Right lobe of liver (tissue), 6 donors: ENCODE data around the gene NLRP5. TPM values are rescaled to one million over a fixed set of nuclear protein-coding genes. Genes with fewer than 3 reads are reported as not detected.

Experiments used
- ATAC-seq, 4 donors: fragments of 200-7000 bp; cut with Tn5 transposase; one replicate each; pipeline ENCODE4 v1.9.1; 2020; ENCODE audit warnings: mild to moderate bottlenecking in 4 of 4, moderate library complexity in 4 of 4
- DNase-seq, 3 donors: peaks; one replicate each; pipeline ENCODE4 v3.0.0-alpha.2; 2020
- H3K27ac ChIP-seq, 3 donors: fragments of 200-600 bp; one replicate each; pipeline ENCODE4 v1.8.0; 2022
- H3K27me3 ChIP-seq, 2 donors: fragments of 200-600 bp; one replicate each; pipeline ENCODE4 v1.8.0; 2022
- H3K36me3 ChIP-seq, 4 donors: fragments of 200-600 bp; sonication (generic) in 1 of 4; one replicate each; pipeline versions ENCODE4 v1.5.1 to v1.8.0; 2017 to 2022; ENCODE audit warnings: control low read depth in 1 of 4
- H3K4me1 ChIP-seq, 4 donors: fragments of 200-600 bp; sonication (generic) in 1 of 4; one replicate each; pipeline versions ENCODE4 v1.5.1 to v1.8.0; 2017 to 2022; ENCODE audit warnings: control low read depth in 1 of 4
- H3K4me3 ChIP-seq, 3 donors: fragments of 200-600 bp; one replicate each; pipeline ENCODE4 v1.8.0; 2022
- H3K9me3 ChIP-seq, 4 donors: fragments of 200-600 bp; sonication (generic) in 1 of 4; one replicate each; pipeline versions ENCODE4 v1.5.1 to v1.8.0; 2017 to 2022; ENCODE audit warnings: control low read depth in 1 of 4
- POLR2A ChIP-seq: fragments of 450-650 bp; IDR thresholded peaks from one replicate; pipeline ENCODE4 v1.6.1; 2017; ENCODE audit warnings: antibody characterized with exemption, mild to moderate bottlenecking
- WGBS: methylation state at CpG from one replicate; pipeline ENCODE4 v1.1.6; 2018; ENCODE audit warnings: low coverage, low lambda C conversion rate; ENCODE audit not compliant: insufficient coverage; ENCODE audit errors: missing lambda C conversion rate; 5-methylcytosine and 5-hydroxymethylcytosine counted together
- intact Hi-C, 2 donors: fragments of 100-400 bp; cut with DNase I; formaldehyde crosslinking; loops; one replicate each; pipeline versions ENCODE4 v1.11.2 to v1.14.1; 2022
- total RNA-seq, 6 experiments: library from RNA; depleted of rRNA in 2 of 6; stranded (reverse); fragments of >200 nt in 2 of 6; fragmentation: NEBNext Ultra II Directional in 3 of 6; extraction: Animal tissue kit (Norgen Biotek cat#: 25700) in 3 of 6; gene quantifications; one replicate each; pipeline versions ENCODE4 v1.1.0 to v1.2.4, GENCODE V29; 2016 to 2023
- TF ChIP-seq, protein P1 (sequence below), 4 donors: fragments of 200-600 bp in 3 of 4; fragments of 450-650 bp in 1 of 4; IDR thresholded peaks; one replicate each; pipeline versions ENCODE4 v1.5.1 to v1.8.0; 2016 to 2022; ENCODE audit warnings: antibody characterized with exemption in 4 of 4, mild to moderate bottlenecking in 2 of 4
- donor health status: DM: no; HTN: yes; CAD: no.
- donor health status: DM: no; HTN: no; CAD: no.
- donor health status: DM: no; HTN: no; CAD: no.
- donor health status: DM: no; HTN: yes; CAD: no.
- donor health status: DM: no; HTN: yes; CAD: no.

Gene NLRP5
- total RNA-seq, 6 experiments from 2014 or later, result not detected

DNA sequence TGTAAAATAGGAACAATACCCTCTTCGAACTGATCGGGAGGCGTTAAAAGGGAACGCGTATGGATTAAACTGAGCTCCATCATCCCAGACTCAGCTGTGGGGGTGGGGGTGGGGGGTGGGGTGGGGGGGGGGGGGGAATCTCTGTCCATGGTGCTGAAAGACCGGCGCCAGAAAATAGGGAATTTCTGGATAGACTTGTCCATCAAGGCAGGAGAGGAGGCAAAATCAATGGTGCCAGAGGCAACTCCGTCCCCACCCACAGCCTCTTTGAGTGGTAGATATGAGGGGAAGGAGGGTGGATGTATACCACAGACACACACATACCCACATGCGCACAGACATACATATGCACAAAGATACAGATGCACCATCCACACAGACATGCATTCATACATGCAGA, 97.1 kb downstream of the NLRP5 start:
- no peaks in the 10 kb centered on the region for H3K9me3 ChIP-seq
- DNase-seq, result no peak
- intact Hi-C loops, result loop anchor here in 1 of 2 donors (10.0 kb wide), 1 partner anchor 241 kb away; no protein-coding TSS in a partner anchor
- peaks cover 0 to 9% (median 0%) of the 10 kb centered on the region in 4 donors for H3K4me1 ChIP-seq
- no peak for ATAC-seq
- peaks cover 0 to 3% (median 0%) of the 10 kb centered on the region in 4 donors for H3K36me3 ChIP-seq
- H3K27ac ChIP-seq, result no peak overlapping the region
- WGBS, result 37% methylated on average over 9 of the region's 9 CpGs
- H3K27me3 ChIP-seq, result no peaks in the 10 kb centered on the region
- H3K4me3 ChIP-seq, result no peak overlapping the region
- TF ChIP-seq, protein P1, sequence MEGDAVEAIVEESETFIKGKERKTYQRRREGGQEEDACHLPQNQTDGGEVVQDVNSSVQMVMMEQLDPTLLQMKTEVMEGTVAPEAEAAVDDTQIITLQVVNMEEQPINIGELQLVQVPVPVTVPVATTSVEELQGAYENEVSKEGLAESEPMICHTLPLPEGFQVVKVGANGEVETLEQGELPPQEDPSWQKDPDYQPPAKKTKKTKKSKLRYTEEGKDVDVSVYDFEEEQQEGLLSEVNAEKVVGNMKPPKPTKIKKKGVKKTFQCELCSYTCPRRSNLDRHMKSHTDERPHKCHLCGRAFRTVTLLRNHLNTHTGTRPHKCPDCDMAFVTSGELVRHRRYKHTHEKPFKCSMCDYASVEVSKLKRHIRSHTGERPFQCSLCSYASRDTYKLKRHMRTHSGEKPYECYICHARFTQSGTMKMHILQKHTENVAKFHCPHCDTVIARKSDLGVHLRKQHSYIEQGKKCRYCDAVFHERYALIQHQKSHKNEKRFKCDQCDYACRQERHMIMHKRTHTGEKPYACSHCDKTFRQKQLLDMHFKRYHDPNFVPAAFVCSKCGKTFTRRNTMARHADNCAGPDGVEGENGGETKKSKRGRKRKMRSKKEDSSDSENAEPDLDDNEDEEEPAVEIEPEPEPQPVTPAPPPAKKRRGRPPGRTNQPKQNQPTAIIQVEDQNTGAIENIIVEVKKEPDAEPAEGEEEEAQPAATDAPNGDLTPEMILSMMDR (IDR thresholded peaks at IDR 0.05), result no peak
- no peak for TF ChIP-seq POLR2A

DNA sequence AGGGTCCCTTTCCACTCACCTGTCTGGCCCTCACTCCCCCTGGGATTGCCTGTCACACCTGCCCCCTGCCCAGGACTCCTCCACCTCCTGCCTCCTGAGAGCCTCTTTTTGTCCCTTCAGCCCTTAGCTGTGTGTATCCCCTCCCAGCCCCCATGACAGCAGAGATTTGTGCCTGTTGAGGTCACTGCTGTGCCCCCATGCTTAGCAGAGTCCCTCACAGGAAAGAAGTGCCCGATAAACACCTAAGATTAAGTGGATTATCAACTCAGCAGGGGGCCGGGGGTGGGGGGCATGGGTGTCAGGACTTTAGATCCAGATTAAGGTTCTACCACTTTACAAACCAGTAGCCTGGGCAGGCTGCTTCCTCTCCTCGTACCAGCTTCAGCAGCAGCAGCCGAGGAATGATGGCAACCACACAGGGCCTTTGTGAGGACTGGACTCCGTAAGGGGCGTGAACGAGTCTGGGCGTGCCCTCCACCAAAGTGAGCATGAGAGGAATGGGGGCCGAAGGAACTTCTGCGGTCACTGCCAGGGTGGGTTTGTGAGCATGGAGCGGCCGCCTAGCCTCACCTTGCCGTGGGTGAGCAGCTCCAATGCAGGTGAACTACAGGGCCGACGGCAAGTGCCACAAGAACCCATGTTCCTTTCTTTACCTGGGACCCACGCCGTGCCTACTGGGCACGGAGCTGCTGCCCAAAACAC, 98.4 kb downstream of the NLRP5 start:
- no peak overlapping the region for H3K4me3 ChIP-seq
- TF ChIP-seq, protein P1 (IDR thresholded peaks at IDR 0.05), result no peak
- no peak for TF ChIP-seq POLR2A
- peaks cover 0 to 10% (median 0%) of the 10 kb centered on the region in 4 donors for H3K36me3 ChIP-seq
- no peak for ATAC-seq
- peaks cover 0 to 9% (median 0%) of the 10 kb centered on the region in 4 donors for H3K4me1 ChIP-seq
- 82% methylated on average over 5 of the region's 18 CpGs for WGBS
- intact Hi-C loops, result loop anchor here in 1 of 2 donors (10.0 kb wide), 1 partner anchor 240 kb away; no protein-coding TSS in a partner anchor
- no peaks in the 10 kb centered on the region for H3K9me3 ChIP-seq
- H3K27me3 ChIP-seq, result no peaks in the 10 kb centered on the region
- H3K27ac ChIP-seq, result no peak overlapping the region
- no peak for DNase-seq

DNA sequence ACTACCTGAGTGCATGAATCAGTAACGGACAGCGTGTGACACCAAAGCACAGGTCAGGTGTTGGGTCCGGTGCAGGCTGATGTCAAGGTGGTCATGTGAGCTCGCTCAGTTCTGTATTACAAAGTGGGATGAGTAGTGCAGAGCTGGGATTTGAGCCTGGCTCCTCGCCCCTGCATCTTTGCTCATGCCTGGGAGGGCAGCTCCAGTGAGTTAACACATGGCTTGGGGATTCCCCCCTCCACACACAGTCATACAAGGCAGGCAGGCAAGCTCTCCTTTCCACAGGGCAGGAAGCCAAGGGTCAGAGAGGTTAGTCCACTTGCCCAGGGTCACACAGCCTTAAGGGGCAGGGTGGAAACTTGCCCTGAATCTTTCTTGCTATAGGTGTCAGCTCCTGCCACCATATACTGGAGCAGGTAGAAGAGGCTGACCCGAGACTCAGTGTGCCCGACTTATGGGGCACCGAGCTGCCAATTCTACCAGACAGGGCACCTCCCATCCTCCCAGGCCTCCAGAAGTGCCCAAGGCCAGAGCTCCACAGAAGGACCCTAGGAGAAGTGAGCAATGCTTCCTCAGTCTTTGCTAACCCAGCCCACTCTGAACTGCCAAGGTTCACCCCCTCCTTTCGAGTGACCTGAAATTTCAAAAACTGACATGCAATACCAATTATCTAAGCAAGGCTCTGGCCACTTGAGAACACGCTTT, 99.1 kb downstream of the NLRP5 start:
- Histone ChIP-seq H3K4me3 (no peak overlapping the region), H3K27me3 (no peaks in the 10 kb centered on the region), H3K36me3 (peaks cover 0 to 15% (median 3%) of the 10 kb centered on the region in 4 donors), H3K27ac (no peak overlapping the region), H3K4me1 (peaks cover 0 to 7% (median 0%) of the 10 kb centered on the region in 4 donors), H3K9me3 (no peaks in the 10 kb centered on the region)
- peak in 3 of 4 donors; percentile 20 to 36 (median 28) for ATAC-seq
- intact Hi-C loops, result loop anchor here in 1 of 2 donors (10.0 kb wide), 1 partner anchor 239 kb away; no protein-coding TSS in a partner anchor
- TF ChIP-seq POLR2A, result no peak
- TF ChIP-seq, protein P1 (IDR thresholded peaks at IDR 0.05), result no peak
- DNase-seq, result peak in 1 of 3 donors; percentile 25
- WGBS, result 93% methylated on average over 2 of the region's 10 CpGs

- ATAC-seq (peak in 2 of 4 donors; percentile 6 to 10), DNase-seq (peak in 1 of 3 donors; percentile 25)
- no peak for TF ChIP-seq POLR2A
- TF ChIP-seq, protein P1 (IDR thresholded peaks at IDR 0.05), result no peak
- Histone ChIP-seq H3K36me3 (peaks cover 0 to 17% (median 4%) of the 10 kb centered on the region in 4 donors), H3K9me3 (no peaks in the 10 kb centered on the region), H3K27ac (no peak overlapping the region), H3K4me1 (no peaks in the 10 kb centered on the region), H3K4me3 (no peak overlapping the region), H3K27me3 (no peaks in the 10 kb centered on the region)
- intact Hi-C loops, result loop anchor here in 1 of 2 donors (10.0 kb wide), 1 partner anchor 238 kb away; no protein-coding TSS in a partner anchor
- WGBS, result 89% methylated on average over 11 of the region's 49 CpGs
These were observed 100.3 kb downstream of the NLRP5 start for GRCh38 chr19:56086671-56087430.
